Body of pancreas (tissue), 4 donors: ENCODE results near the gene DUSP3.

Experiments used
- CTCF ChIP-seq, 7 experiments: fragments of 450-650 bp in 4 of 7; fragments of 200-600 bp in 3 of 7; sonication (generic) in 3 of 7; IDR thresholded peaks; one replicate each; pipeline ENCODE4 v1.5.1; 2016 to 2019; ENCODE audit warnings: antibody characterized with exemption in 7 of 7
- POLR2A ChIP-seq, 3 donors: fragments of 450-650 bp; IDR thresholded peaks; one replicate each; pipeline ENCODE4 v1.6.1; 2016; ENCODE audit warnings: antibody characterized with exemption in 3 of 3, mild to moderate bottlenecking in 2 of 3

GRCh38 chr17:43717913-43718312 is 60.9 kb downstream of the DUSP3 start:
- TF ChIP-seq CTCF (IDR thresholded peaks at IDR 0.05) (no peak), POLR2A (IDR thresholded peaks at IDR 0.05) (no peak)
